Gastroesophageal sphincter (tissue), 4 donors: ENCODE results near the gene PRR23C. TPM values are rescaled to one million over a fixed set of nuclear protein-coding genes. Genes with fewer than 3 reads are reported as not detected.

Experiments used
- ATAC-seq: fragments of 150-250 bp; one replicate; pipeline ENCODE4 v1.9.1; 2016; ENCODE audit warnings: mild to moderate bottlenecking, moderate library complexity
- H3K27ac ChIP-seq, 4 donors: fragments of 200-600 bp; sonication (generic) in 3 of 4; 1 replicate in 3 of 4; 2 replicates in 1 of 4; pipeline ENCODE4 v1.5.1; 2016 to 2019
- H3K27me3 ChIP-seq: fragments of 200-600 bp; sonication (generic); one replicate; pipeline ENCODE4 v1.5.1; 2019
- H3K36me3 ChIP-seq, 2 donors: fragments of 200-600 bp; sonication (generic); one replicate each; pipeline ENCODE4 v1.5.1; 2019; ENCODE audit warnings: control low read depth in 1 of 2
- H3K4me1 ChIP-seq, 3 donors: fragments of 200-600 bp; sonication (generic); 1 replicate in 2 of 3; 2 replicates in 1 of 3; pipeline ENCODE4 v1.5.1; 2016 to 2019; ENCODE audit warnings: control low read depth in 2 of 3
- H3K4me3 ChIP-seq, 2 donors: fragments of 200-600 bp; sonication (generic); one replicate each; pipeline ENCODE4 v1.5.1; 2019; ENCODE audit warnings: mild to moderate bottlenecking in 1 of 2, moderate library complexity in 1 of 2
- H3K9me3 ChIP-seq, 3 donors: fragments of 200-600 bp; sonication (generic); one replicate each; pipeline ENCODE4 v1.5.1; 2017 to 2019; ENCODE audit warnings: control low read depth in 2 of 3
- POLR2A ChIP-seq, 2 donors: fragments of 450-650 bp; IDR thresholded peaks; one replicate each; pipeline ENCODE4 v1.6.1; 2017; ENCODE audit warnings: antibody characterized with exemption in 2 of 2, mild to moderate bottlenecking in 2 of 2, moderate library complexity in 1 of 2
- POLR2AphosphoS5 ChIP-seq: sonication (generic); formaldehyde crosslinking; IDR thresholded peaks from one replicate; pipeline ENCODE4 v1.6.1; 2017; ENCODE audit warnings: antibody characterized with exemption
- WGBS, 2 donors: methylation state at CpG; one replicate each; pipeline ENCODE4 v1.1.5; 2018; ENCODE audit warnings: low coverage in 1 of 2; 5-methylcytosine and 5-hydroxymethylcytosine counted together
- total RNA-seq, 4 donors: library from RNA; depleted of rRNA; stranded (reverse); fragments of >200 nt; gene quantifications; one replicate each; pipeline ENCODE4 v1.1.0, GENCODE V29; 2016
- TF ChIP-seq, protein P1 (sequence below), 4 experiments: fragments of 200-600 bp in 2 of 4; fragments of 450-650 bp in 2 of 4; sonication (generic) in 1 of 4; IDR thresholded peaks; one replicate each; pipeline ENCODE4 v1.5.1; 2017 to 2019; ENCODE audit warnings: antibody characterized with exemption in 4 of 4, mild to moderate bottlenecking in 2 of 4, moderate library complexity in 2 of 4

PRR23C gene
- total RNA-seq, 4 donors from 2014 or later = 0.15 TPM; not detected in 3

DNA sequence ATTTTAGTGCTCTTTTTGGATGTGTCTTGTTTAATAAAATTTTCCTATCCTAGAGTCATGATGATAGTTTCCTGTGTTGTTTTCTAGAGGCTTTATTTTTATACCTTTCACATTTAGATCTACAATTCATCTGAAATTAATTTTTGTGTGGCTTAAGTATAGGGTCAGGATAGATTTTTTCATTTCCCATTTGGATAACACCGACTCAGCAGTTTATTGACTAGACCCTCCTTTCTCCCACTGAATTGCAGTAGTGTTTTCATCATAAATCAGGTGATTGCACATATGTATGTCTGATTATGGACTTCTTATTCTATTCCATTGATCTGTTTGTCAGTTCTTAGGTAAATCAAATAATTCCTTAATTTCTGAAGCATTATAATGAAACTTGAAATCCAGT is 49.0 kb downstream of the PRR23C start:
- ATAC-seq = no peak
- 77 to 100% methylated on average over 1 of the region's 1 CpG for WGBS, 2 donors
- H3K36me3 ChIP-seq = no peaks in the 10 kb centered on the region
- no peak overlapping the region for H3K4me3 ChIP-seq
- peaks cover 0 to 8% (median 0%) of the 10 kb centered on the region in 3 donors for H3K9me3 ChIP-seq
- no peaks in the 10 kb centered on the region for H3K27me3 ChIP-seq
- no peak for TF ChIP-seq POLR2AphosphoS5
- no peak for TF ChIP-seq POLR2A (IDR thresholded peaks at IDR 0.05)
- TF ChIP-seq, protein P1, sequence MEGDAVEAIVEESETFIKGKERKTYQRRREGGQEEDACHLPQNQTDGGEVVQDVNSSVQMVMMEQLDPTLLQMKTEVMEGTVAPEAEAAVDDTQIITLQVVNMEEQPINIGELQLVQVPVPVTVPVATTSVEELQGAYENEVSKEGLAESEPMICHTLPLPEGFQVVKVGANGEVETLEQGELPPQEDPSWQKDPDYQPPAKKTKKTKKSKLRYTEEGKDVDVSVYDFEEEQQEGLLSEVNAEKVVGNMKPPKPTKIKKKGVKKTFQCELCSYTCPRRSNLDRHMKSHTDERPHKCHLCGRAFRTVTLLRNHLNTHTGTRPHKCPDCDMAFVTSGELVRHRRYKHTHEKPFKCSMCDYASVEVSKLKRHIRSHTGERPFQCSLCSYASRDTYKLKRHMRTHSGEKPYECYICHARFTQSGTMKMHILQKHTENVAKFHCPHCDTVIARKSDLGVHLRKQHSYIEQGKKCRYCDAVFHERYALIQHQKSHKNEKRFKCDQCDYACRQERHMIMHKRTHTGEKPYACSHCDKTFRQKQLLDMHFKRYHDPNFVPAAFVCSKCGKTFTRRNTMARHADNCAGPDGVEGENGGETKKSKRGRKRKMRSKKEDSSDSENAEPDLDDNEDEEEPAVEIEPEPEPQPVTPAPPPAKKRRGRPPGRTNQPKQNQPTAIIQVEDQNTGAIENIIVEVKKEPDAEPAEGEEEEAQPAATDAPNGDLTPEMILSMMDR (IDR thresholded peaks at IDR 0.05) = no peak
- H3K4me1 ChIP-seq = no peaks in the 10 kb centered on the region
- no peak overlapping the region for H3K27ac ChIP-seq

Other genes with a start within 250 kb of the PRR23C start
- 10 to 100 TPM; 20.3 to 46.4 (median 37.3) TPM for gene PIK3CB, start 210.0 kb downstream of the PRR23C start, total RNA-seq
- gene FOXL2, start 97.8 kb downstream of the PRR23C start, total RNA-seq = not detected
- gene FOXL2NB, start 97.7 kb downstream of the PRR23C start, total RNA-seq = under 1 TPM in 1 of 4 donors, not detected in 3; 0.15 TPM
- gene PRR23A, start 38.6 kb downstream of the PRR23C start, total RNA-seq = not detected
- gene PRR23B, start 24.0 kb downstream of the PRR23C start, total RNA-seq = not detected